ENCODE results near the gene GCNT2.

Gene GCNT2

DNA sequence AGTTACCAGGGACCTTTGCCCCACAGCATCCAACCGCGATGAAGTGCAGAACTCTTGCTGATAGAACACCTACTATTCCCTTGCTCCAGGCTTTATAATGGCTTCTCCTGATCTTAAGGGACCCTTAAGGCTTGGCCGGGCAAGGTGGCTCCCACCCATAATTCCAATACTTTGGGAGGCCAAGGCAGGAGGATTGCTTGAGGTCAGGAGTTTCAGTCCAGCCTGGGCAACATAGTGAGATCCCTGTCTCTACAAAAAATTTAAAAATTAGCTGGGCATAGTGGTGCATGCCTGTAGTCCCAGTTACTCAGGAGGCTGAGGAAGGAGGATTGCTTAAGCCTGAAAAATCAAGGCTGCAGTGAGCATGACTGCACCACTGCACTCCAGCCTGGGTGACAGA is 68.8 kb downstream of the GCNT2 start:
- no peak overlapping the region for H3K14ac ChIP-seq (ENCODE audit: low read length)
- no peak overlapping the region for H2BK120ac ChIP-seq (ENCODE audit: insufficient read depth, low read length, poor library complexity)
- no peak overlapping the region for H3K18ac ChIP-seq (ENCODE audit: low read length)
- H3K4ac ChIP-seq (ENCODE audit: low read depth, low read length) = no peak overlapping the region
- H3K4me3 ChIP-seq (ENCODE audit: low read depth, low read length) = no peak overlapping the region
- peaks cover 8% of the 10 kb centered on the region for H3K79me2 ChIP-seq (ENCODE audit: control insufficient read depth, insufficient read depth, low read length, poor library complexity)
- no CpG with 5 or more reads among the region's 3 CpGs for WGBS (ENCODE audit: extremely low coverage, insufficient coverage, insufficient read length)
- no peaks in the 10 kb centered on the region for H3K27me3 ChIP-seq (ENCODE audit: insufficient read depth, low read length)
- H2AK5ac ChIP-seq (ENCODE audit: low read length) = no peak overlapping the region
- no peak overlapping the region for H2AFZ ChIP-seq (ENCODE audit: insufficient read depth, low read length, poor library complexity)
- H3K23ac ChIP-seq (ENCODE audit: low read length) = no peak overlapping the region
- H2BK12ac ChIP-seq (ENCODE audit: low read length) = no peak overlapping the region
- no peak overlapping the region for H4K91ac ChIP-seq (ENCODE audit: low read depth, low read length)
- H3K27ac ChIP-seq (ENCODE audit: low read depth, low read length) = no peak overlapping the region
- H3K79me1 ChIP-seq (ENCODE audit: low read length) = peaks cover 9% of the 10 kb centered on the region
- H3K9ac ChIP-seq (ENCODE audit: low read length) = no peak overlapping the region
- peaks cover 17 to 27% of the 10 kb centered on the region in 2 experiments for H3K4me1 ChIP-seq (ENCODE audit: control insufficient read depth in 1 of 2, insufficient read depth in 2 of 2, low read length in 2 of 2)
- no peaks in the 10 kb centered on the region for H3K36me3 ChIP-seq (ENCODE audit: control insufficient read depth in 1 of 2, insufficient read depth in 2 of 2, low read length in 2 of 2)
- H3K9me3 ChIP-seq (ENCODE audit: insufficient read depth, low read depth, low read length) = peaks cover 2% of the 10 kb centered on the region
- H3K4me2 ChIP-seq (ENCODE audit: low read length) = no peak overlapping the region
- H4K12ac ChIP-seq (ENCODE audit: low read depth, low read length) = no peak overlapping the region
- no peak for DNase-seq
- no peak overlapping the region for H4K8ac ChIP-seq (ENCODE audit: low read depth, low read length)
- H2BK5ac ChIP-seq (ENCODE audit: low read depth, low read length, poor library complexity) = no peak overlapping the region

DNA sequence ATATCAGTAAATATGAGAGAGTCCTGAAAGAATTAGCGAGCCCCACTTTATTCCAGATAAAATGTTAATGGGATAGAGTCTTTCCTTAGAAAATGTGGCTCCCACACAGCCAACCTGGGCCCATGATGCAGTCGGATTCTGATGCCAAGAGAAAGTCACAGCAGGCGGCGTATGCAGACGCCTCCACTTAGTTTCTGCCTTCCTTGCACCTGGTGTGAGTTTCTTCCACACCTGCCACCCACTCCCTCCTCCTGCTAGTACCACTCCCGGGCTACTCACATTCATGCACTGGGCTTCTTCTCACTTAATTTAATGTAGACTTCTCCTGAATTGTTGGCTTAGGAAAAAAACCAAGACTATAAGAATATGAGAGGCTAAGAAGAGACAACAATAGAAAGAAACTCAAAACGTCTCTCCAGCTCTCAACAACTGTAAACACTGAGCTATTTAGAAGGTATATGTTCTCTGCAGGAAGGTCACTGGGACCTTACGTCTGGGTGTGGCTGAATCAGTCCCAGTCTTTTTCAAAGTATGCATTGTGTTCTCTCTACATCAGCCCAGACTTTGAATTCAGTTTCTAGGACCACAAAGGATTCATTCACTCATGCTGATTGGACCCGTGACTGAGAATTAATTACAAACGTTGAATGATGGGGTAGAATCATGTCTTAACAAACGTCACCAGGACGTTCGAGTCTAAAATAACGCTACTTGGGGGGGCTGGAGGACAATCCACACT is 70.4 kb downstream of the GCNT2 start:
- Histone ChIP-seq H2BK120ac (ENCODE audit: insufficient read depth, low read length, poor library complexity) (no peak overlapping the region), H3K27me3 (ENCODE audit: insufficient read depth, low read length) (no peaks in the 10 kb centered on the region), H3K79me2 (ENCODE audit: control insufficient read depth, insufficient read depth, low read length, poor library complexity) (peaks cover 8% of the 10 kb centered on the region), H3K14ac (ENCODE audit: low read length) (no peak overlapping the region), H3K36me3 (ENCODE audit: control insufficient read depth in 1 of 2, insufficient read depth in 2 of 2, low read length in 2 of 2) (no peaks in the 10 kb centered on the region), H3K9ac (ENCODE audit: low read length) (no peak overlapping the region), H3K79me1 (ENCODE audit: low read length) (peaks cover 5% of the 10 kb centered on the region), H4K12ac (ENCODE audit: low read depth, low read length) (no peak overlapping the region), H3K4me2 (ENCODE audit: low read length) (no peak overlapping the region), H3K18ac (ENCODE audit: low read length) (no peak overlapping the region), H3K4me1 (ENCODE audit: control insufficient read depth in 1 of 2, insufficient read depth in 2 of 2, low read length in 2 of 2) (peaks cover 10 to 17% of the 10 kb centered on the region in 2 experiments), H3K27ac (ENCODE audit: low read depth, low read length) (no peak overlapping the region), H2BK12ac (ENCODE audit: low read length) (no peak overlapping the region), H3K23ac (ENCODE audit: low read length) (no peak overlapping the region), H2AFZ (ENCODE audit: insufficient read depth, low read length, poor library complexity) (no peak overlapping the region), H2BK5ac (ENCODE audit: low read depth, low read length, poor library complexity) (no peak overlapping the region), H4K91ac (ENCODE audit: low read depth, low read length) (no peak overlapping the region), H2AK5ac (ENCODE audit: low read length) (no peak overlapping the region), H4K8ac (ENCODE audit: low read depth, low read length) (no peak overlapping the region), H3K9me3 (ENCODE audit: insufficient read depth, low read depth, low read length) (peaks cover 2% of the 10 kb centered on the region), H3K4ac (ENCODE audit: low read depth, low read length) (peak overlapping the region; percentile 32), H3K4me3 (ENCODE audit: low read depth, low read length) (no peak overlapping the region)
- no CpG with 5 or more reads among the region's 14 CpGs for WGBS (ENCODE audit: extremely low coverage, insufficient coverage, insufficient read length)
- no peak for DNase-seq

DNA sequence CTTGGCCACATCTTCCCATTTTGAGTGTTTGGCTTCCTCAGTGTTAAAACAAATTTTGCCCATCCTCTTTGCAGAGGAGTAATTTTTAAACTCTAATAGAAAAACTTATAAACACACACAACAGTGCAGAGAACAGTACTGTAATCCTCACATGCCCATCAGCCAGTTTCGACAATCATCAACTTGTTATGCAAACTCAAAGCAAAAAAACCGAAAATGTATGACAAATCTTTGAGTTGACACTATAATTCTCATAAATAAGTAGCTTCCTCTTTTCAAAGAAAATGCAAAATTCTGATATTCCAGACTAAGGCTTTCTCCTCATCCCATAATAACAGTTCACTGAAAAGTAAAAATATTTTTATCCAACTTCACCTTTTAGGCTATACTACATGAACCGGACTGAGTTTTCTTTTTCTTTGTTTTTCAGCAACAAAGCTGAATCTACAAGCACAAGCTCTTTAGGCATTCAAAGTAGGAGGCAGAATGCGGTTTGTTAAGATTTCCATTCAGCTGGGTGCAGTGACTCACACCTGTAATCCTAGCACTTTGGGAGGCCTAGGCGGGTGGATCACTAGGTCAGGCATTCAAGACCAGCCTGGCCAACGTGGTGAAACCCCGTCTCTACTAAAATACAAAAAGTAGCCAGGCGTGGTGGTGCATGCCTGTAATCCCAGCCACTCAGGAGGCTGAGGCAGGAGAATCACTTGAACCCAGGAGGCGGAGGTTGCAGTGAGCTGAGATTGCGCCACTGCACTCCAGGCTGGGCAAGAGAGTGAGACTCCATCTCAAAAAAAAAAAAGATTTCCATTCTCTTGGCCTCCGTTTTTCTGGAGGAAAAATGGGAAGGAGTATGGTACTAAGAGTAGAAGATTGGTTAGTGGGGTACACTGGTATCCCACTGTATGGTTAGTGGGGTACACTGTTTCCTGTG is 74.8 kb downstream of the GCNT2 start:
- Histone ChIP-seq H3K27me3 (ENCODE audit: insufficient read depth, low read length) (no peaks in the 10 kb centered on the region), H3K79me1 (ENCODE audit: low read length) (no peaks in the 10 kb centered on the region), H2AK5ac (ENCODE audit: low read length) (no peak overlapping the region), H4K91ac (ENCODE audit: low read depth, low read length) (no peak overlapping the region), H3K4me2 (ENCODE audit: low read length) (no peak overlapping the region), H3K14ac (ENCODE audit: low read length) (no peak overlapping the region), H4K8ac (ENCODE audit: low read depth, low read length) (no peak overlapping the region), H2AFZ (ENCODE audit: insufficient read depth, low read length, poor library complexity) (no peak overlapping the region), H3K18ac (ENCODE audit: low read length) (no peak overlapping the region), H2BK5ac (ENCODE audit: low read depth, low read length, poor library complexity) (no peak overlapping the region), H3K9ac (ENCODE audit: low read length) (no peak overlapping the region), H3K27ac (ENCODE audit: low read depth, low read length) (no peak overlapping the region), H3K36me3 (ENCODE audit: control insufficient read depth in 1 of 2, insufficient read depth in 2 of 2, low read length in 2 of 2) (peaks cover 0 to 2% of the 10 kb centered on the region in 2 experiments), H3K23ac (ENCODE audit: low read length) (no peak overlapping the region), H3K4me3 (ENCODE audit: low read depth, low read length) (no peak overlapping the region), H3K4ac (ENCODE audit: low read depth, low read length) (no peak overlapping the region), H3K9me3 (ENCODE audit: insufficient read depth, low read depth, low read length) (no peaks in the 10 kb centered on the region), H3K4me1 (ENCODE audit: control insufficient read depth in 1 of 2, insufficient read depth in 2 of 2, low read length in 2 of 2) (no peaks in the 10 kb centered on the region), H2BK120ac (ENCODE audit: insufficient read depth, low read length, poor library complexity) (no peak overlapping the region), H4K12ac (ENCODE audit: low read depth, low read length) (no peak overlapping the region), H3K79me2 (ENCODE audit: control insufficient read depth, insufficient read depth, low read length, poor library complexity) (peaks cover 3% of the 10 kb centered on the region), H2BK12ac (ENCODE audit: low read length) (no peak overlapping the region)
- DNase-seq = peak; percentile 75 to 81
- no CpG with 5 or more reads among the region's 11 CpGs for WGBS (ENCODE audit: extremely low coverage, insufficient coverage, insufficient read length)

DNA sequence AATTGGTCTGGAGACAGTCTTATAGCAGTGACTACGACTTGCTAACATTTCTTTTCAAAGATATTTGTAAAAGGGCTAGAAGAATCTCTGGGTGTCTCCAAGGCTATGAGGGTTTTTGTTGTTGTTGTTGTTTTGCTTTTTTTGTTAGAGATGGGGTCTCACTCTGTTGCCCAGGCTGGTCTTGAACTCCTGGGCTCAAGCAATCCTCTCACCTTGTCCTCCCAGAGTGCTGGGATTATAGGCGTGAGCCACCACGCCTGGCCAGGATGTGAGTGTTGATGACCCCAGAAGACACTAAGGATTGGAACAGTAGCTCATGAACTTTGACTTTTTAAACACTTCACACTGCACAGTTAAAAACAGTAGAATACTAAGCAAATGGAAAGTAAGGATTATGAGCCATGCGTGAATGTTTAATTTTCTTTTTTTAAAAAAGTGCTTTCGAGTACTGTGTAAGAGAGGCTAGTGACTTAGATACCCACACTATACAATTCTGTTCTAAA is 76.4 kb downstream of the GCNT2 start:
- H4K8ac ChIP-seq (ENCODE audit: low read depth, low read length) = no peak overlapping the region
- peak overlapping the region; percentile 11 for H4K91ac ChIP-seq (ENCODE audit: low read depth, low read length)
- no CpG with 5 or more reads among the region's 5 CpGs for WGBS (ENCODE audit: extremely low coverage, insufficient coverage, insufficient read length)
- H2BK12ac ChIP-seq (ENCODE audit: low read length) = no peak overlapping the region
- no peak overlapping the region for H3K27ac ChIP-seq (ENCODE audit: low read depth, low read length)
- peak overlapping the region; percentile 82 for H3K4ac ChIP-seq (ENCODE audit: low read depth, low read length)
- H2AFZ ChIP-seq (ENCODE audit: insufficient read depth, low read length, poor library complexity) = no peak overlapping the region
- no peak overlapping the region for H2BK5ac ChIP-seq (ENCODE audit: low read depth, low read length, poor library complexity)
- H3K23ac ChIP-seq (ENCODE audit: low read length) = no peak overlapping the region
- H3K4me1 ChIP-seq (ENCODE audit: control insufficient read depth in 1 of 2, insufficient read depth in 2 of 2, low read length in 2 of 2) = no peaks in the 10 kb centered on the region
- no peak overlapping the region for H3K4me3 ChIP-seq (ENCODE audit: low read depth, low read length)
- H3K79me2 ChIP-seq (ENCODE audit: control insufficient read depth, insufficient read depth, low read length, poor library complexity) = peaks cover 3% of the 10 kb centered on the region
- no peak overlapping the region for H3K4me2 ChIP-seq (ENCODE audit: low read length)
- H4K12ac ChIP-seq (ENCODE audit: low read depth, low read length) = no peak overlapping the region
- no peaks in the 10 kb centered on the region for H3K9me3 ChIP-seq (ENCODE audit: insufficient read depth, low read depth, low read length)
- H3K79me1 ChIP-seq (ENCODE audit: low read length) = no peaks in the 10 kb centered on the region
- H3K14ac ChIP-seq (ENCODE audit: low read length) = no peak overlapping the region
- H2AK5ac ChIP-seq (ENCODE audit: low read length) = no peak overlapping the region
- H3K18ac ChIP-seq (ENCODE audit: low read length) = peak overlapping the region; percentile 84
- no peak overlapping the region for H2BK120ac ChIP-seq (ENCODE audit: insufficient read depth, low read length, poor library complexity)
- no peak for DNase-seq
- no peak overlapping the region for H3K9ac ChIP-seq (ENCODE audit: low read length)
- no peaks in the 10 kb centered on the region for H3K27me3 ChIP-seq (ENCODE audit: insufficient read depth, low read length)
- H3K36me3 ChIP-seq (ENCODE audit: control insufficient read depth in 1 of 2, insufficient read depth in 2 of 2, low read length in 2 of 2) = peaks cover 0 to 2% of the 10 kb centered on the region in 2 experiments
